GM20000 (cell line): Measurements from ENCODE around the gene SRRM3.
"Not testable (repeated sequence)": the region's sequence is repeated elsewhere in the genome, so short reads cannot be mapped to it uniquely, and the experiment has no call there.

Experiments
- DNase-seq: peaks from one replicate; pipeline ENCODE4 v3.0.0; 2012; ENCODE audit warnings: low spot score
- CTCF ChIP-seq: IDR thresholded peaks from 2 replicates; pipeline ENCODE4 v1.5.1; 2012; ENCODE audit warnings: mild to moderate bottlenecking, control low read depth; ENCODE audit errors: extremely low read depth, missing control alignments

Gene SRRM3

GRCh38 chr7:76202666-76203030, 952 bp downstream of the SRRM3 start:
- no peak for DNase-seq
- no peak for TF ChIP-seq CTCF

- TF ChIP-seq CTCF: no peak
- no peak for DNase-seq
Measured at GRCh38 chr7:76204147-76204546, 2.5 kb downstream of the SRRM3 start.

GRCh38 chr7:76206633-76207032, 4.9 kb downstream of the SRRM3 start:
- no peak for TF ChIP-seq CTCF
- DNase-seq: no peak

GRCh38 chr7:76209310-76209709, 7.6 kb downstream of the SRRM3 start:
- TF ChIP-seq CTCF: no peak
- DNase-seq: no peak

GRCh38 chr7:76211216-76211615, 9.5 kb downstream of the SRRM3 start:
- DNase-seq: no peak
- TF ChIP-seq CTCF: no peak

- DNase-seq: not testable (repeated sequence)
Measured at GRCh38 chr7:76215349-76215748, 13.7 kb downstream of the SRRM3 start.

- TF ChIP-seq CTCF: no peak
- DNase-seq: no peak
Measured at GRCh38 chr7:76216381-76217082, 14.8 kb downstream of the SRRM3 start.

GRCh38 chr7:76217942-76218566, 16.4 kb downstream of the SRRM3 start:
- no peak for TF ChIP-seq CTCF
- no peak for DNase-seq
